GM12878 (cell line): ENCODE data around the gene SDK2. TPM values are rescaled to one million over a fixed set of nuclear protein-coding genes. Genes with fewer than 3 reads are reported as not detected.

Experiments used
- ATAC-seq: fragments of 200-7000 bp; cut with Tn5 transposase; 3 replicates; pipeline ENCODE4 v1.9.1; 2020; ENCODE audit warnings: mild to moderate bottlenecking, moderate library complexity
- BruUV-seq: library from RNA; stranded (reverse); fragments of 400-500 nt; replicated peaks from 2 replicates; lab custom pipeline; 2021; lab: Mats Ljungman, UMichigan
- CTCF ChIA-PET: fragments of 300-600 bp; sonication (Branson Sonifier 250); formaldehyde crosslinking; extraction: SDS; loops from one replicate; lab custom pipeline; 2021; ENCODE audit warnings: inconsistent platforms; lab: Yijun Ruan, JAX
- POLR2A ChIA-PET: fragments of 350-600 bp; formaldehyde crosslinking; extraction: SDS; loops from one replicate; lab custom pipeline; 2021; ENCODE audit warnings: inconsistent platforms; lab: Charles Lee
- RAD21 ChIA-PET: fragments of 300-600 bp; sonication (Branson Sonifier 250); formaldehyde crosslinking; loops from one replicate; lab custom pipeline; 2023; ENCODE audit warnings: antibody characterized with exemption; ENCODE audit not compliant: unreplicated experiment; lab: Charles Lee
- SMC1A ChIA-PET: fragments of 300-600 bp; sonication (Branson Sonifier 250); formaldehyde crosslinking; loops from one replicate; lab custom pipeline; 2023; ENCODE audit not compliant: unreplicated experiment, uncharacterized antibody; lab: Charles Lee
- DNase-seq: peaks from one replicate; pipeline ENCODE4 v3.0.0-alpha.2; 2011; ENCODE audit warnings: low read depth, low spot score
- FAIRE-seq: peaks from 3 replicates; lab custom pipeline; 2011; peaks lifted over from hg19 to GRCh38; lab: Jason Lieb, UNC
- H2AFZ ChIP-seq: 2 replicates; pipeline ENCODE4 v1.6.0; 2011; ENCODE audit warnings: low read depth, low read length, control low read depth; ENCODE audit not compliant: control insufficient read depth
- H3K27ac ChIP-seq: 2 replicates; pipeline ENCODE4 v1.5.1; 2011; ENCODE audit warnings: control low read depth; ENCODE audit not compliant: control insufficient read depth, insufficient read depth
- H3K27me3 ChIP-seq, 2 experiments: replicated peaks in 1 of 2; 2 replicates each; pipeline versions ENCODE4 v1.6.0 to v1.6.1; 2011; ENCODE audit warnings: low read length in 1 of 2; ENCODE audit not compliant: control insufficient read depth in 2 of 2, insufficient read depth in 2 of 2
- H3K36me3 ChIP-seq, 2 experiments: 2 replicates each; pipeline ENCODE4 v1.5.1; 2011; ENCODE audit warnings: low read length in 1 of 2; ENCODE audit not compliant: control insufficient read depth in 2 of 2, insufficient read depth in 2 of 2
- H3K4me1 ChIP-seq: 2 replicates; pipeline ENCODE4 v1.6.1; 2011; ENCODE audit warnings: mild to moderate bottlenecking, low read length, moderate library complexity, mixed read lengths; ENCODE audit not compliant: control insufficient read depth, insufficient read depth
- H3K4me2 ChIP-seq: 2 replicates; pipeline ENCODE4 v1.6.0; 2011; ENCODE audit warnings: control low read depth; ENCODE audit not compliant: control insufficient read depth, insufficient read depth
- H3K4me3 ChIP-seq: fragments of 200-600 bp; sonication (generic); 2 replicates; pipeline ENCODE4 v1.5.1; 2016
- H3K79me2 ChIP-seq: 2 replicates; pipeline ENCODE4 v1.6.0; 2011; ENCODE audit warnings: low read length; ENCODE audit not compliant: control insufficient read depth, insufficient read depth
- H3K9ac ChIP-seq: 2 replicates; pipeline ENCODE4 v1.8.0; 2011; ENCODE audit warnings: low read length, control low read depth, mixed read lengths; ENCODE audit not compliant: control insufficient read depth, insufficient read depth
- H3K9me3 ChIP-seq: replicated peaks from 3 replicates; pipeline ENCODE4 v1.5.1; 2011; ENCODE audit warnings: mild to moderate bottlenecking, low read length; ENCODE audit not compliant: control insufficient read depth, insufficient read depth
- H4K20me1 ChIP-seq: 2 replicates; pipeline ENCODE4 v1.6.0; 2011; ENCODE audit not compliant: control insufficient read depth, insufficient read depth
- ATF3 ChIP-seq: IDR thresholded peaks from 2 replicates; pipeline ENCODE4 v1.6.1; 2011; ENCODE audit warnings: low read depth, mild to moderate bottlenecking, low read length, moderate library complexity, borderline replicate concordance; ENCODE audit errors: extremely low read depth
- BHLHE40 ChIP-seq, 2 experiments: fragments of 450-650 bp in 1 of 2; IDR thresholded peaks; 2 replicates each; pipeline ENCODE4 v1.6.1; 2011 to 2017; ENCODE audit warnings: low read depth in 2 of 2, borderline replicate concordance in 1 of 2, improper control_type of control experiment in 1 of 2, low read length in 1 of 2, mild to moderate bottlenecking in 1 of 2
- CHD4 ChIP-seq: fragments of 200-600 bp; sonication (generic); IDR thresholded peaks from 2 replicates; pipeline ENCODE4 v1.6.1; 2016; ENCODE audit warnings: mild to moderate bottlenecking
- E2F8 ChIP-seq: fragments of 450-650 bp; IDR thresholded peaks from 2 replicates; pipeline ENCODE4 v1.6.1; 2018; ENCODE audit warnings: mild to moderate bottlenecking, low read depth, moderate library complexity; ENCODE audit not compliant: partially characterized antibody
- JUND ChIP-seq: IDR thresholded peaks from 2 replicates; pipeline ENCODE4 v1.6.1; 2012; ENCODE audit warnings: low read depth, mild to moderate bottlenecking, low read length, improper control_type of control experiment, moderate library complexity
- POU2F2 ChIP-seq: IDR thresholded peaks from 3 replicates; pipeline ENCODE4 v1.6.1; 2011; ENCODE audit warnings: low read depth, mild to moderate bottlenecking, low read length, borderline replicate concordance
- RBBP5 ChIP-seq: fragments of 200-600 bp; sonication (generic); conservative IDR thresholded peaks from 2 replicates; pipeline ENCODE4 v1.6.1; 2016
- SREBF2 ChIP-seq: IDR thresholded peaks from 2 replicates; pipeline ENCODE4 v1.6.1; 2012; ENCODE audit warnings: mild to moderate bottlenecking, low read length
- WGBS: methylation state at CpG from one replicate; pipeline ENCODE4 v1.1.6; 2016; ENCODE audit warnings: low lambda C conversion rate; ENCODE audit not compliant: insufficient replicate concordance, insufficient coverage; ENCODE audit errors: missing lambda C conversion rate; 5-methylcytosine and 5-hydroxymethylcytosine counted together
- in situ Hi-C: fragments of 300-500 bp; cut with MboI; formaldehyde crosslinking; loops from 9 replicates; pipeline ENCODE4 v1.14.3; 2018; ENCODE audit warnings: mixed read lengths
- intact Hi-C: fragments of 100-400 bp; cut with micrococcal nuclease; formaldehyde crosslinking; loops from one replicate; pipeline ENCODE4 v1.14.2; 2022; ENCODE audit not compliant: unreplicated experiment
- polyA plus RNA-seq, 11 experiments: library from polyadenylated mRNA; depleted of rRNA in 4 of 11; unstranded in 6 of 11; stranded (reverse) in 5 of 11; fragments of >200 nt; fragmentation: Nextera tagmentation in 4 of 11; fragmentation: Illumina TruSeq in 1 of 11; extraction: Ambion mirVana in 4 of 11; extraction: Trizol in 1 of 11; gene quantifications; 1 replicate in 1 of 11; 2 replicates in 10 of 11; pipeline versions ENCODE4 v1.2.1 to v1.2.3, GENCODE V29; 2011 to 2016; ENCODE audit warnings: inconsistent platforms in 2 of 11, missing spikeins in 2 of 11, low read depth in 1 of 11
- total RNA-seq, 4 experiments: library from RNA; depleted of rRNA in 3 of 4; stranded (reverse); fragments of >200 nt in 3 of 4; fragmentation: Illumina TruSeq in 1 of 4; extraction: Trizol in 1 of 4; gene quantifications; 2 replicates each; pipeline versions ENCODE4 v1.2.1 to v1.2.3, GENCODE V29; 2013 to 2021

SDK2 gene
- total and polyA plus RNA-seq, 10 of the 15 experiments (the other 5 are each of a cell fraction or from before 2014, with no cell fraction given) = 0.03 to 0.08 (median 0.03) TPM; not detected in 7

GRCh38 chr17:73481676-73482075 is 162.6 kb downstream of the SDK2 start:
- Histone ChIP-seq H4K20me1 (no peaks in the 10 kb centered on the region), H3K9ac (no peak overlapping the region), H3K27ac (no peak overlapping the region), H3K4me1 (no peaks in the 10 kb centered on the region; the same call in 1 of the 2 replicates), H3K4me2 (no peak overlapping the region), H3K36me3 (no peaks in the 10 kb centered on the region), H3K4me3 (no peak overlapping the region), H3K79me2 (no peaks in the 10 kb centered on the region), H3K9me3 (peaks cover 2% of the 10 kb centered on the region; the same call in 2 of the 3 replicates), H2AFZ (no peak overlapping the region), H3K27me3 (peaks cover 2% of the 10 kb centered on the region in 2 experiments; a peak in 2 of 4 replicates)
- intact Hi-C loops (no loop called here), in situ Hi-C loops (no loop called here)
- ChIA-PET POLR2A (no interaction called here), RAD21 (no interaction called here), SMC1A (no interaction called here), CTCF (no interaction called here)
- ATAC-seq (no peak), FAIRE-seq (no peak), DNase-seq (no peak)
- no peak for TF ChIP-seq CHD4
- no peak for TF ChIP-seq POU2F2
- no peak for TF ChIP-seq RBBP5
- TF ChIP-seq JUND = no peak
- no peak for TF ChIP-seq SREBF2
- no peak for TF ChIP-seq E2F8
- TF ChIP-seq ATF3 = no peak
- TF ChIP-seq BHLHE40 (IDR thresholded peaks at IDR 0.05; ENCODE audit: borderline replicate concordance in 1 of 2, low read depth in 2 of 2, low read length in 1 of 2) = no peak
- 18% methylated on average over 12 of the region's 12 CpGs for WGBS
- no TSS peak for BruUV-seq
